H1 (cell line): ENCODE measurements around the gene ETFB. TPM values are rescaled to one million over a fixed set of nuclear protein-coding genes. Genes with fewer than 3 reads are reported as not detected.
A peak's percentile ranks its signal among the peaks of the same experiment; 100 is the strongest.

ENCODE experiments used
- CTBP2 ChIP-seq: IDR thresholded peaks from 2 replicates; pipeline ENCODE4 v1.7.0; 2011; ENCODE audit warnings: borderline replicate concordance, mild to moderate bottlenecking, moderate library complexity, mixed read lengths, low read length; ENCODE audit not compliant: insufficient read depth, insufficient read length
- FOSL1 ChIP-seq: IDR thresholded peaks from 2 replicates; pipeline ENCODE4 v1.6.1; 2011; ENCODE audit warnings: mild to moderate bottlenecking, low read depth, low read length, moderate library complexity; ENCODE audit not compliant: insufficient read depth
- KDM5A ChIP-seq: fragments of 200-600 bp; IDR thresholded peaks from 2 replicates; pipeline ENCODE4 v1.7.1; 2012; ENCODE audit warnings: mild to moderate bottlenecking, low read length, inconsistent platforms, mixed read lengths
- RNF2 ChIP-seq: fragments of 200-900, 300-1000 bp; sonication (generic); IDR thresholded peaks from 2 replicates; pipeline ENCODE4 v1.7.1; 2016; ENCODE audit warnings: borderline replicate concordance, low read depth, mild to moderate bottlenecking, antibody characterized with exemption, low read length; ENCODE audit not compliant: poor library complexity, severe bottlenecking; ENCODE audit errors: missing control alignments
- SIX5 ChIP-seq: IDR thresholded peaks from 2 replicates; pipeline ENCODE4 v1.6.1; 2011; ENCODE audit warnings: mild to moderate bottlenecking, low read depth, low read length
- SP1 ChIP-seq: IDR thresholded peaks from 2 replicates; pipeline ENCODE4 v1.6.1; 2011; ENCODE audit warnings: low read depth, low read length
- SP4 ChIP-seq: IDR thresholded peaks from 2 replicates; pipeline ENCODE4 v1.6.1; 2012; ENCODE audit warnings: low read length, inconsistent platforms
- TAF7 ChIP-seq: optimal IDR thresholded peaks from 2 replicates; pipeline ENCODE3; 2011; ENCODE audit warnings: low read depth, mild to moderate bottlenecking, inconsistent platforms, low read length, moderate library complexity, borderline replicate concordance
- polyA plus RNA-seq, 7 experiments: library from polyadenylated mRNA; depleted of rRNA in 3 of 7; stranded (reverse) in 5 of 7; unstranded in 2 of 7; fragments of >200 nt in 5 of 7; fragments of 200-250 nt in 2 of 7; gene quantifications; 1 replicate in 5 of 7; 2 replicates in 1 of 7; 4 replicates in 1 of 7; pipeline versions ENCODE4 v1.2.1 to v1.2.3, GENCODE V29; 2011 to 2013; ENCODE audit warnings: missing spikeins in 2 of 7, mixed read lengths in 2 of 7
- total RNA-seq: library from RNA; stranded (reverse); fragmentation: NEBNext Ultra II Directional; extraction: Animal tissue kit (Norgen Biotek cat#: 25700); gene quantifications from 2 replicates; pipeline ENCODE4 v1.2.1, GENCODE V29; 2021
- TF ChIP-seq, protein P1 (sequence below): fragments of 300-600 bp; sonication (generic); IDR thresholded peaks from 2 replicates; pipeline ENCODE4 v1.7.1; 2012; ENCODE audit warnings: low read length, moderate library complexity, mild to moderate bottlenecking, inconsistent platforms; ENCODE audit not compliant: insufficient replicate concordance

Gene ETFB
- total and polyA plus RNA-seq, 2 of the 8 experiments (the other 6 are each of a cell fraction or from before 2014, with no cell fraction given) = 40.0 to 66.5 TPM

DNA sequence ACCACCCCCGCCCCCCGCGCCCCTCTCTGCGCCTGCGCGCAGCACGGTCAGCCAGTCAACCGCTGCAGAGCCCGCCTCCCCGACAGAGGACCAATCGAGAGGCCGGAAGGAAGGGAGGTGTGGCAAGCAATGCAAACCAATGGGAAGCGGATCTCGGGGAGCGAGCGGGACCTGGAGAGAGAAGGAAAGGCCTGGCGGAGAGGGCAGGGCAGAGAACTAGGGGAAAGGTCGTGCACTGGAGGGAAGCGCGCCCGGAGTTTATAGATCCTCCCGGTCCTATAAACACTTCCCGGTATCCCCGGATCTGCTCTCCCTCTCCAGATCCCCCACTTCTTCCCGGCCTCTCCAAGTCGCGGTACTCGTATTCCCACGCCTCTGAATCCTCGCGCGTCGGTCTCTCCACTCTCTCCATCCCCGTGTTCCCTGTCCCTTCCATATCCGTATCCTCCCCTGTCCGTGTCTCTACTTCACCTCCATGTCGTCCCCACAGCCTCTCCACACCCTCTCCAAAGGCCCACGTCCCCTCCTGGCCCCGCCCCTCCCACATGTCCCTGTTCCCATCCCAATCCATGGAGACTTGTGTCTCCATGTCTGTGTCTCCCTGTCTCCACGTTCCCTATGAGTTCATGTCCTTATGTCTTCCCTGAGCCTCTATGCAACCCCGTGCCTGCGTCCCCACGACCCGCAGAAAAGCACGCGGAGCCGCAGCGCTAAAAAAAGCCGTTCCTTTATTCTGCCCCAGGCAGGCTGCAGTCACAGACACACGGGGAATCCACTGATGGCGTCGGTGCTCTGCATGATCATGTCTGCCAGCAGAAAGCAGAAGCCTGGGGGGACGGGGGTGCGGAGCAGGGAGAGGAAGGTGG is 434 bp upstream of the ETFB start (continued):
- TF ChIP-seq RNF2 (no peak), TAF7 (no peak), SP4 (no peak), FOSL1 (no peak), KDM5A (no peak), CTBP2 (no peak), SIX5 (no peak), SP1 (peak; percentile 75; the same call in 1 of the 2 replicates)
- TF ChIP-seq, protein P1, sequence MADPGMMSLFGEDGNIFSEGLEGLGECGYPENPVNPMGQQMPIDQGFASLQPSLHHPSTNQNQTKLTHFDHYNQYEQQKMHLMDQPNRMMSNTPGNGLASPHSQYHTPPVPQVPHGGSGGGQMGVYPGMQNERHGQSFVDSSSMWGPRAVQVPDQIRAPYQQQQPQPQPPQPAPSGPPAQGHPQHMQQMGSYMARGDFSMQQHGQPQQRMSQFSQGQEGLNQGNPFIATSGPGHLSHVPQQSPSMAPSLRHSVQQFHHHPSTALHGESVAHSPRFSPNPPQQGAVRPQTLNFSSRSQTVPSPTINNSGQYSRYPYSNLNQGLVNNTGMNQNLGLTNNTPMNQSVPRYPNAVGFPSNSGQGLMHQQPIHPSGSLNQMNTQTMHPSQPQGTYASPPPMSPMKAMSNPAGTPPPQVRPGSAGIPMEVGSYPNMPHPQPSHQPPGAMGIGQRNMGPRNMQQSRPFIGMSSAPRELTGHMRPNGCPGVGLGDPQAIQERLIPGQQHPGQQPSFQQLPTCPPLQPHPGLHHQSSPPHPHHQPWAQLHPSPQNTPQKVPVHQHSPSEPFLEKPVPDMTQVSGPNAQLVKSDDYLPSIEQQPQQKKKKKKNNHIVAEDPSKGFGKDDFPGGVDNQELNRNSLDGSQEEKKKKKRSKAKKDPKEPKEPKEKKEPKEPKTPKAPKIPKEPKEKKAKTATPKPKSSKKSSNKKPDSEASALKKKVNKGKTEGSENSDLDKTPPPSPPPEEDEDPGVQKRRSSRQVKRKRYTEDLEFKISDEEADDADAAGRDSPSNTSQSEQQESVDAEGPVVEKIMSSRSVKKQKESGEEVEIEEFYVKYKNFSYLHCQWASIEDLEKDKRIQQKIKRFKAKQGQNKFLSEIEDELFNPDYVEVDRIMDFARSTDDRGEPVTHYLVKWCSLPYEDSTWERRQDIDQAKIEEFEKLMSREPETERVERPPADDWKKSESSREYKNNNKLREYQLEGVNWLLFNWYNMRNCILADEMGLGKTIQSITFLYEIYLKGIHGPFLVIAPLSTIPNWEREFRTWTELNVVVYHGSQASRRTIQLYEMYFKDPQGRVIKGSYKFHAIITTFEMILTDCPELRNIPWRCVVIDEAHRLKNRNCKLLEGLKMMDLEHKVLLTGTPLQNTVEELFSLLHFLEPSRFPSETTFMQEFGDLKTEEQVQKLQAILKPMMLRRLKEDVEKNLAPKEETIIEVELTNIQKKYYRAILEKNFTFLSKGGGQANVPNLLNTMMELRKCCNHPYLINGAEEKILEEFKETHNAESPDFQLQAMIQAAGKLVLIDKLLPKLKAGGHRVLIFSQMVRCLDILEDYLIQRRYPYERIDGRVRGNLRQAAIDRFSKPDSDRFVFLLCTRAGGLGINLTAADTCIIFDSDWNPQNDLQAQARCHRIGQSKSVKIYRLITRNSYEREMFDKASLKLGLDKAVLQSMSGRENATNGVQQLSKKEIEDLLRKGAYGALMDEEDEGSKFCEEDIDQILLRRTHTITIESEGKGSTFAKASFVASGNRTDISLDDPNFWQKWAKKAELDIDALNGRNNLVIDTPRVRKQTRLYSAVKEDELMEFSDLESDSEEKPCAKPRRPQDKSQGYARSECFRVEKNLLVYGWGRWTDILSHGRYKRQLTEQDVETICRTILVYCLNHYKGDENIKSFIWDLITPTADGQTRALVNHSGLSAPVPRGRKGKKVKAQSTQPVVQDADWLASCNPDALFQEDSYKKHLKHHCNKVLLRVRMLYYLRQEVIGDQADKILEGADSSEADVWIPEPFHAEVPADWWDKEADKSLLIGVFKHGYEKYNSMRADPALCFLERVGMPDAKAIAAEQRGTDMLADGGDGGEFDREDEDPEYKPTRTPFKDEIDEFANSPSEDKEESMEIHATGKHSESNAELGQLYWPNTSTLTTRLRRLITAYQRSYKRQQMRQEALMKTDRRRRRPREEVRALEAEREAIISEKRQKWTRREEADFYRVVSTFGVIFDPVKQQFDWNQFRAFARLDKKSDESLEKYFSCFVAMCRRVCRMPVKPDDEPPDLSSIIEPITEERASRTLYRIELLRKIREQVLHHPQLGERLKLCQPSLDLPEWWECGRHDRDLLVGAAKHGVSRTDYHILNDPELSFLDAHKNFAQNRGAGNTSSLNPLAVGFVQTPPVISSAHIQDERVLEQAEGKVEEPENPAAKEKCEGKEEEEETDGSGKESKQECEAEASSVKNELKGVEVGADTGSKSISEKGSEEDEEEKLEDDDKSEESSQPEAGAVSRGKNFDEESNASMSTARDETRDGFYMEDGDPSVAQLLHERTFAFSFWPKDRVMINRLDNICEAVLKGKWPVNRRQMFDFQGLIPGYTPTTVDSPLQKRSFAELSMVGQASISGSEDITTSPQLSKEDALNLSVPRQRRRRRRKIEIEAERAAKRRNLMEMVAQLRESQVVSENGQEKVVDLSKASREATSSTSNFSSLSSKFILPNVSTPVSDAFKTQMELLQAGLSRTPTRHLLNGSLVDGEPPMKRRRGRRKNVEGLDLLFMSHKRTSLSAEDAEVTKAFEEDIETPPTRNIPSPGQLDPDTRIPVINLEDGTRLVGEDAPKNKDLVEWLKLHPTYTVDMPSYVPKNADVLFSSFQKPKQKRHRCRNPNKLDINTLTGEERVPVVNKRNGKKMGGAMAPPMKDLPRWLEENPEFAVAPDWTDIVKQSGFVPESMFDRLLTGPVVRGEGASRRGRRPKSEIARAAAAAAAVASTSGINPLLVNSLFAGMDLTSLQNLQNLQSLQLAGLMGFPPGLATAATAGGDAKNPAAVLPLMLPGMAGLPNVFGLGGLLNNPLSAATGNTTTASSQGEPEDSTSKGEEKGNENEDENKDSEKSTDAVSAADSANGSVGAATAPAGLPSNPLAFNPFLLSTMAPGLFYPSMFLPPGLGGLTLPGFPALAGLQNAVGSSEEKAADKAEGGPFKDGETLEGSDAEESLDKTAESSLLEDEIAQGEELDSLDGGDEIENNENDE = no peak
